WTC11 (cell line): ENCODE measurements around the gene ZNF606. TPM values are rescaled to one million over a fixed set of nuclear protein-coding genes. Genes with fewer than 3 reads are reported as not detected.

Experiments
- AFF4 ChIP-seq: sonication (generic); formaldehyde crosslinking; IDR thresholded peaks from 2 replicates; pipeline ENCODE4 v1.8.1; 2023; ENCODE audit warnings: mild to moderate bottlenecking, missing genetic modification reagents, borderline replicate concordance
- ATF1 ChIP-seq: sonication (generic); formaldehyde crosslinking; IDR thresholded peaks from 2 replicates; pipeline ENCODE4 v1.8.1; 2023; ENCODE audit warnings: mild to moderate bottlenecking, moderate library complexity, missing genetic modification reagents
- CTCF ChIP-seq: fragments of 200-600 bp; IDR thresholded peaks from 2 replicates; pipeline ENCODE4 v1.8.0; 2022; ENCODE audit warnings: antibody characterized with exemption
- E2F1 ChIP-seq: sonication (generic); formaldehyde crosslinking; IDR thresholded peaks from 2 replicates; pipeline ENCODE4 v1.8.0; 2022; ENCODE audit warnings: mild to moderate bottlenecking, missing genetic modification reagents
- E2F4 ChIP-seq: sonication (generic); formaldehyde crosslinking; IDR thresholded peaks from 2 replicates; pipeline ENCODE4 v1.8.1; 2022; ENCODE audit warnings: low read depth, mild to moderate bottlenecking, moderate library complexity, missing genetic modification reagents, borderline replicate concordance
- EMX1 ChIP-seq: fragments of 250-450 bp; sonication (Bioruptor Pico); IDR thresholded peaks from 2 replicates; pipeline ENCODE4 v1.8.0; 2021; ENCODE audit warnings: mild to moderate bottlenecking
- ESRRA ChIP-seq: sonication (generic); formaldehyde crosslinking; IDR thresholded peaks from 2 replicates; pipeline ENCODE4 v1.8.1; 2022; ENCODE audit warnings: mild to moderate bottlenecking, missing genetic modification reagents, borderline replicate concordance
- FOXP4 ChIP-seq: sonication (generic); formaldehyde crosslinking; IDR thresholded peaks from 2 replicates; pipeline ENCODE4 v1.8.0; 2022; ENCODE audit warnings: mild to moderate bottlenecking, missing genetic modification reagents
- HMGA2 ChIP-seq: fragments of 250-450 bp; sonication (Bioruptor Pico); IDR thresholded peaks from 2 replicates; pipeline ENCODE4 v1.4.0; 2021; ENCODE audit warnings: mild to moderate bottlenecking, moderate library complexity
- JUN ChIP-seq: sonication (generic); formaldehyde crosslinking; IDR thresholded peaks from 2 replicates; pipeline ENCODE4 v1.8.0; 2023; ENCODE audit warnings: mild to moderate bottlenecking, missing genetic modification reagents
- MYBL2 ChIP-seq: sonication (generic); formaldehyde crosslinking; IDR thresholded peaks from 2 replicates; pipeline ENCODE4 v1.8.1; 2023; ENCODE audit warnings: mild to moderate bottlenecking, moderate library complexity, missing genetic modification reagents
- NFE2L1 ChIP-seq: sonication (generic); formaldehyde crosslinking; IDR thresholded peaks from 2 replicates; pipeline ENCODE4 v1.8.1; 2023; ENCODE audit warnings: missing genetic modification reagents
- NR3C1 ChIP-seq: sonication (generic); formaldehyde crosslinking; conservative IDR thresholded peaks from 2 replicates; pipeline ENCODE4 v1.8.1; 2023; ENCODE audit warnings: low read depth, mild to moderate bottlenecking, missing genetic modification reagents
- TEAD1 ChIP-seq: sonication (generic); formaldehyde crosslinking; IDR thresholded peaks from 2 replicates; pipeline ENCODE4 v1.8.0; 2022; ENCODE audit warnings: mild to moderate bottlenecking, missing genetic modification reagents
- TP53 ChIP-seq: sonication (generic); formaldehyde crosslinking; IDR thresholded peaks from 2 replicates; pipeline ENCODE4 v1.8.1; 2023; ENCODE audit warnings: mild to moderate bottlenecking, missing genetic modification reagents
- ZMAT4 ChIP-seq: fragments of 250-450 bp; sonication (Bioruptor Pico); IDR thresholded peaks from 2 replicates; pipeline ENCODE4 v1.9.0; 2021; ENCODE audit warnings: mild to moderate bottlenecking
- ZNF121 ChIP-seq: sonication (generic); formaldehyde crosslinking; IDR thresholded peaks from 2 replicates; pipeline ENCODE4 v1.8.0; 2023; ENCODE audit warnings: missing genetic modification reagents
- ZNF396 ChIP-seq: fragments of 250-450 bp; sonication (Bioruptor Pico); IDR thresholded peaks from 2 replicates; pipeline ENCODE4 v1.8.0; 2021; ENCODE audit warnings: mild to moderate bottlenecking, moderate library complexity, borderline replicate concordance
- ZNF416 ChIP-seq: fragments of 250-450 bp; sonication (Bioruptor Pico); IDR thresholded peaks from 2 replicates; pipeline ENCODE4 v1.9.0; 2021; ENCODE audit warnings: mild to moderate bottlenecking, inconsistent platforms
- ZNF425 ChIP-seq: fragments of 250-450 bp; sonication (Bioruptor Pico); conservative IDR thresholded peaks from 2 replicates; pipeline ENCODE4 v1.9.0; 2021; ENCODE audit warnings: mild to moderate bottlenecking
- total RNA-seq: library from RNA; stranded (reverse); gene quantifications from 3 replicates; pipeline ENCODE4 v1.2.3, GENCODE V29; 2021
- TF ChIP-seq, protein P1 (sequence below): fragments of 250-450 bp; sonication (Bioruptor Pico); IDR thresholded peaks from 2 replicates; pipeline ENCODE4 v1.9.0; 2021; ENCODE audit warnings: mild to moderate bottlenecking
- TF ChIP-seq, protein P2 (sequence below): sonication (generic); formaldehyde crosslinking; IDR thresholded peaks from 2 replicates; pipeline ENCODE4 v1.8.1; 2023; ENCODE audit warnings: mild to moderate bottlenecking, missing genetic modification reagents

ZNF606 gene
- total RNA-seq, 1 experiment from 2014 or later = 26.1 TPM

- TF ChIP-seq ZNF396 (CRISPR knock-in tag) (no peak), MYBL2 (no peak), TEAD1 (no peak; the same call in 1 of the 2 replicates), CTCF (peak; percentile 63; the same call in 1 of the 2 replicates), NR3C1 (no peak), AFF4 (CRISPR knock-in tag) (no peak), TP53 (CRISPR knock-in tag) (no peak), ZNF425 (no peak), ZNF416 (CRISPR knock-in tag) (no peak), ZNF121 (CRISPR knock-in tag) (no peak), ESRRA (CRISPR knock-in tag) (no peak), E2F4 (0 out of 2 replicates have a peak, but pooled peaks have one; percentile 1), ZMAT4 (CRISPR knock-in tag) (no peak), E2F1 (CRISPR knock-in tag) (no peak; the same call in 1 of the 2 replicates), FOXP4 (CRISPR knock-in tag) (no peak), NFE2L1 (CRISPR knock-in tag) (peak; percentile 24; the same call in 1 of the 2 replicates), ATF1 (CRISPR knock-in tag) (no peak), HMGA2 (CRISPR knock-in tag) (no peak), JUN (CRISPR knock-in tag) (peak; percentile 9; the same call in 1 of the 2 replicates), EMX1 (CRISPR knock-in tag) (no peak)
- TF ChIP-seq, protein P1, sequence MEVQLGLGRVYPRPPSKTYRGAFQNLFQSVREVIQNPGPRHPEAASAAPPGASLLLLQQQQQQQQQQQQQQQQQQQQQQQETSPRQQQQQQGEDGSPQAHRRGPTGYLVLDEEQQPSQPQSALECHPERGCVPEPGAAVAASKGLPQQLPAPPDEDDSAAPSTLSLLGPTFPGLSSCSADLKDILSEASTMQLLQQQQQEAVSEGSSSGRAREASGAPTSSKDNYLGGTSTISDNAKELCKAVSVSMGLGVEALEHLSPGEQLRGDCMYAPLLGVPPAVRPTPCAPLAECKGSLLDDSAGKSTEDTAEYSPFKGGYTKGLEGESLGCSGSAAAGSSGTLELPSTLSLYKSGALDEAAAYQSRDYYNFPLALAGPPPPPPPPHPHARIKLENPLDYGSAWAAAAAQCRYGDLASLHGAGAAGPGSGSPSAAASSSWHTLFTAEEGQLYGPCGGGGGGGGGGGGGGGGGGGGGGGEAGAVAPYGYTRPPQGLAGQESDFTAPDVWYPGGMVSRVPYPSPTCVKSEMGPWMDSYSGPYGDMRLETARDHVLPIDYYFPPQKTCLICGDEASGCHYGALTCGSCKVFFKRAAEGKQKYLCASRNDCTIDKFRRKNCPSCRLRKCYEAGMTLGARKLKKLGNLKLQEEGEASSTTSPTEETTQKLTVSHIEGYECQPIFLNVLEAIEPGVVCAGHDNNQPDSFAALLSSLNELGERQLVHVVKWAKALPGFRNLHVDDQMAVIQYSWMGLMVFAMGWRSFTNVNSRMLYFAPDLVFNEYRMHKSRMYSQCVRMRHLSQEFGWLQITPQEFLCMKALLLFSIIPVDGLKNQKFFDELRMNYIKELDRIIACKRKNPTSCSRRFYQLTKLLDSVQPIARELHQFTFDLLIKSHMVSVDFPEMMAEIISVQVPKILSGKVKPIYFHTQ = no peak
- TF ChIP-seq, protein P2, sequence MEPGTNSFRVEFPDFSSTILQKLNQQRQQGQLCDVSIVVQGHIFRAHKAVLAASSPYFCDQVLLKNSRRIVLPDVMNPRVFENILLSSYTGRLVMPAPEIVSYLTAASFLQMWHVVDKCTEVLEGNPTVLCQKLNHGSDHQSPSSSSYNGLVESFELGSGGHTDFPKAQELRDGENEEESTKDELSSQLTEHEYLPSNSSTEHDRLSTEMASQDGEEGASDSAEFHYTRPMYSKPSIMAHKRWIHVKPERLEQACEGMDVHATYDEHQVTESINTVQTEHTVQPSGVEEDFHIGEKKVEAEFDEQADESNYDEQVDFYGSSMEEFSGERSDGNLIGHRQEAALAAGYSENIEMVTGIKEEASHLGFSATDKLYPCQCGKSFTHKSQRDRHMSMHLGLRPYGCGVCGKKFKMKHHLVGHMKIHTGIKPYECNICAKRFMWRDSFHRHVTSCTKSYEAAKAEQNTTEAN (CRISPR knock-in tag) = no peak
Measured at GRCh38 chr19:57947419-57948134, 55.0 kb downstream of the ZNF606 start, which contains the start of gene ZNF256 (continued).
